ENCODE results near the gene MACROD1. TPM values are rescaled to one million over a fixed set of nuclear protein-coding genes. Genes with fewer than 3 reads are reported as not detected.

Gene MACROD1
- total and polyA plus RNA-seq, 2 of the 13 experiments (the other 11 are each of a cell fraction or from before 2014, with no cell fraction given), result 23.1 to 34.5 TPM

DNA sequence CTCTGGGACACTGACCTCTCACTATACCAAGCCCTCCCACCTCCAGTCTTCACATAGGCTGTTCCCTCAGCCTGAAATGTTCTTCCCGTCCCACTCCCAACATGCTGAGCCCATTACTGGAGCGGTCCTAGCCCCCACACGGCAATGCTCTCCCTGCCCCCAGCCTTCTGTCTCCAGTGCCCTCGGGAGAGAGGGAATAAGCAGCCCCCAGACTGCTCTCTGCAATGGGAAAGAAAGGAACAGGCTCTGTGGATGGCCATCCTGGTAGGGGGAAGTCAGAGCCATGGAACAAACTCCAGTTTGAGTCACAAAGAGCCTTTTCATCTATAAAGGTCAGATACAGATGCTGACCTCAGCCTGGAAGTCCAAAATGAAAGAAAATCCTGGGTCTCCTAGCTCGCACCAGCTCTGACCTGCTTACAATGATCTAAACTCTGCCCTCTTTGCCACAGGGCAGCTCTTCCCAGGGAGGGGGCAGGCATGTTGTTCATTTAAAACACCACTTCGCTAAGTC is 67.5 kb downstream of the MACROD1 start (continued):
- TF ChIP-seq, protein P1, sequence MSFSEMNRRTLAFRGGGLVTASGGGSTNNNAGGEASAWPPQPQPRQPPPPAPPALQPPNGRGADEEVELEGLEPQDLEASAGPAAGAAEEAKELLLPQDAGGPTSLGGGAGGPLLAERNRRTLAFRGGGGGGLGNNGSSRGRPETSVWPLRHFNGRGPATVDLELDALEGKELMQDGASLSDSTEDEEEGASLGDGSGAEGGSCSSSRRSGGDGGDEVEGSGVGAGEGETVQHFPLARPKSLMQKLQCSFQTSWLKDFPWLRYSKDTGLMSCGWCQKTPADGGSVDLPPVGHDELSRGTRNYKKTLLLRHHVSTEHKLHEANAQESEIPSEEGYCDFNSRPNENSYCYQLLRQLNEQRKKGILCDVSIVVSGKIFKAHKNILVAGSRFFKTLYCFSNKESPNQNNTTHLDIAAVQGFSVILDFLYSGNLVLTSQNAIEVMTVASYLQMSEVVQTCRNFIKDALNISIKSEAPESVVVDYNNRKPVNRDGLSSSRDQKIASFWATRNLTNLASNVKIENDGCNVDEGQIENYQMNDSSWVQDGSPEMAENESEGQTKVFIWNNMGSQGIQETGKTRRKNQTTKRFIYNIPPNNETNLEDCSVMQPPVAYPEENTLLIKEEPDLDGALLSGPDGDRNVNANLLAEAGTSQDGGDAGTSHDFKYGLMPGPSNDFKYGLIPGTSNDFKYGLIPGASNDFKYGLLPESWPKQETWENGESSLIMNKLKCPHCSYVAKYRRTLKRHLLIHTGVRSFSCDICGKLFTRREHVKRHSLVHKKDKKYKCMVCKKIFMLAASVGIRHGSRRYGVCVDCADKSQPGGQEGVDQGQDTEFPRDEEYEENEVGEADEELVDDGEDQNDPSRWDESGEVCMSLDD (CRISPR knock-in tag; IDR thresholded peaks at IDR 0.05; ENCODE audit: borderline replicate concordance), result no peak
- TF ChIP-seq ZNF792 (CRISPR knock-in tag; IDR thresholded peaks at IDR 0.05) (no peak), HDAC6 (IDR thresholded peaks at IDR 0.05; ENCODE audit: low read depth, low read length) (no peak), NCOA5 (CRISPR knock-in tag; IDR thresholded peaks at IDR 0.05) (no peak), NFIC (IDR thresholded peaks at IDR 0.05; ENCODE audit: low read length) (no peak), ZNF230 (CRISPR knock-in tag; IDR thresholded peaks at IDR 0.05) (0 out of 2 replicates have a peak, but pooled peaks have one; percentile 22), RBM22 (optimal IDR thresholded peaks at IDR 0.05; ENCODE audit: low read length) (no peak), NAIF1 (CRISPR knock-in tag; IDR thresholded peaks at IDR 0.05; ENCODE audit: borderline replicate concordance) (no peak), MAF1 (CRISPR knock-in tag; IDR thresholded peaks at IDR 0.05; ENCODE audit: borderline replicate concordance) (no peak), SP2 (CRISPR knock-in tag; IDR thresholded peaks at IDR 0.05) (no peak), ZNF331 (CRISPR knock-in tag; IDR thresholded peaks at IDR 0.05) (no peak), HNRNPUL1 (IDR thresholded peaks at IDR 0.05; ENCODE audit: low read depth, low read length) (no peak), RARG (CRISPR knock-in tag; IDR thresholded peaks at IDR 0.05; ENCODE audit: low read depth) (no peak), U2AF2 (IDR thresholded peaks at IDR 0.05; ENCODE audit: low read depth, low read length) (no peak), NR2F1 (CRISPR knock-in tag; IDR thresholded peaks at IDR 0.05) (peak in 1 of 2 experiments; percentile 52; a peak in 2 of 4 replicates), SP5 (CRISPR knock-in tag; IDR thresholded peaks at IDR 0.05; ENCODE audit: borderline replicate concordance, low read depth) (no peak)
- TF ChIP-seq, protein P2, sequence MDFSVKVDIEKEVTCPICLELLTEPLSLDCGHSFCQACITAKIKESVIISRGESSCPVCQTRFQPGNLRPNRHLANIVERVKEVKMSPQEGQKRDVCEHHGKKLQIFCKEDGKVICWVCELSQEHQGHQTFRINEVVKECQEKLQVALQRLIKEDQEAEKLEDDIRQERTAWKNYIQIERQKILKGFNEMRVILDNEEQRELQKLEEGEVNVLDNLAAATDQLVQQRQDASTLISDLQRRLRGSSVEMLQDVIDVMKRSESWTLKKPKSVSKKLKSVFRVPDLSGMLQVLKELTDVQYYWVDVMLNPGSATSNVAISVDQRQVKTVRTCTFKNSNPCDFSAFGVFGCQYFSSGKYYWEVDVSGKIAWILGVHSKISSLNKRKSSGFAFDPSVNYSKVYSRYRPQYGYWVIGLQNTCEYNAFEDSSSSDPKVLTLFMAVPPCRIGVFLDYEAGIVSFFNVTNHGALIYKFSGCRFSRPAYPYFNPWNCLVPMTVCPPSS (IDR thresholded peaks at IDR 0.05), result no peak
- TF ChIP-seq, protein P3, sequence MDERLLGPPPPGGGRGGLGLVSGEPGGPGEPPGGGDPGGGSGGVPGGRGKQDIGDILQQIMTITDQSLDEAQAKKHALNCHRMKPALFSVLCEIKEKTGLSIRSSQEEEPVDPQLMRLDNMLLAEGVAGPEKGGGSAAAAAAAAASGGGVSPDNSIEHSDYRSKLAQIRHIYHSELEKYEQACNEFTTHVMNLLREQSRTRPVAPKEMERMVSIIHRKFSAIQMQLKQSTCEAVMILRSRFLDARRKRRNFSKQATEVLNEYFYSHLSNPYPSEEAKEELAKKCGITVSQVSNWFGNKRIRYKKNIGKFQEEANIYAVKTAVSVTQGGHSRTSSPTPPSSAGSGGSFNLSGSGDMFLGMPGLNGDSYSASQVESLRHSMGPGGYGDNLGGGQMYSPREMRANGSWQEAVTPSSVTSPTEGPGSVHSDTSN (CRISPR knock-in tag; IDR thresholded peaks at IDR 0.05), result no peak
- TF ChIP-seq, protein P4, sequence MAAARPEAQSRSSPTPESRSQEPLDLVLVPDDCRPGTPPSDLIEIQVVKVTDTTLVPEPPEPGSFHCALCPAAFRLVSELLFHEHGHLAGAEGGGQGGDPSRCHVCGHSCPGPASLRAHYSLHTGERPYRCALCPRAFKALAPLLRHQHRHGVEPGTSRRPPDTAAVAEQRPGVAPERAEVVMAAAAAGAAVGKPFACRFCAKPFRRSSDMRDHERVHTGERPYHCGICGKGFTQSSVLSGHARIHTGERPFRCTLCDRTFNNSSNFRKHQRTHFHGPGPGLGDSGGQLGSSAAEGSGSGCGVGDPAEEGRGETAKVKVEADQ (CRISPR knock-in tag; IDR thresholded peaks at IDR 0.05; ENCODE audit: borderline replicate concordance), result no peak
- TF ChIP-seq, protein P5, sequence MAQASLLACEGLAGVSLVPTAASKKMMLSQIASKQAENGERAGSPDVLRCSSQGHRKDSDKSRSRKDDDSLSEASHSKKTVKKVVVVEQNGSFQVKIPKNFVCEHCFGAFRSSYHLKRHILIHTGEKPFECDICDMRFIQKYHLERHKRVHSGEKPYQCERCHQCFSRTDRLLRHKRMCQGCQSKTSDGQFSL (CRISPR knock-in tag; IDR thresholded peaks at IDR 0.05), result no peak

Measured in HepG2 (cell line).